Measurements from ENCODE around the gene ARL14.

Gene ARL14

GRCh38 chr3:160676547-160677303 lies at the start of gene ARL14:
Gene ARL14, plus strand, starts transcription at chr3:160677160. Its CDS starts 187 bp downstream, at chr3:160677347.
- DNase-seq = no peak

GRCh38 chr3:160629491-160629890 lies 47.5 kb upstream of the ARL14 start:
- DNase-seq = no peak

- DNase-seq = no peak
Measured at GRCh38 chr3:160633361-160634083, 43.4 kb upstream of the ARL14 start.

- no peak for DNase-seq
Measured at GRCh38 chr3:160635213-160635612, 41.7 kb upstream of the ARL14 start.

GRCh38 chr3:160637086-160637485 lies 39.9 kb upstream of the ARL14 start:
- no peak for DNase-seq

GRCh38 chr3:160638184-160638583 lies 38.8 kb upstream of the ARL14 start:
- DNase-seq = no peak

GRCh38 chr3:160641665-160642309 lies 35.2 kb upstream of the ARL14 start:
- DNase-seq = no peak

- DNase-seq = no peak
Measured at GRCh38 chr3:160643994-160644393, 33.0 kb upstream of the ARL14 start.

GRCh38 chr3:160644491-160644890 lies 32.5 kb upstream of the ARL14 start:
- no peak for DNase-seq

GRCh38 chr3:160648701-160649100 lies 28.3 kb upstream of the ARL14 start:
- no peak for DNase-seq

GRCh38 chr3:160649596-160649995 lies 27.4 kb upstream of the ARL14 start:
- DNase-seq = no peak

- no peak for DNase-seq
Measured at GRCh38 chr3:160653512-160653911, 23.4 kb upstream of the ARL14 start.

- no peak for DNase-seq
Measured at GRCh38 chr3:160660902-160661301, 16.1 kb upstream of the ARL14 start.

GRCh38 chr3:160661660-160662059 lies 15.3 kb upstream of the ARL14 start:
- DNase-seq = no peak

GRCh38 chr3:160665231-160665630 lies 11.7 kb upstream of the ARL14 start:
- DNase-seq = no peak

- no peak for DNase-seq
Measured at GRCh38 chr3:160665784-160666526, 11.0 kb upstream of the ARL14 start.

- no peak for DNase-seq
Measured at GRCh38 chr3:160667452-160667851, 9.5 kb upstream of the ARL14 start.

GRCh38 chr3:160668454-160668853 lies 8.5 kb upstream of the ARL14 start:
- DNase-seq = no peak

GRCh38 chr3:160671231-160671630 lies 5.7 kb upstream of the ARL14 start:
- no peak for DNase-seq

GRCh38 chr3:160671995-160672394 lies 5.0 kb upstream of the ARL14 start:
- DNase-seq = no peak

- no peak for DNase-seq
Measured at GRCh38 chr3:160673188-160673587, 3.8 kb upstream of the ARL14 start.

- DNase-seq = no peak
Measured at GRCh38 chr3:160675566-160676124, 1.3 kb upstream of the ARL14 start.

GRCh38 chr3:160677459-160677881 lies 510 bp downstream of the ARL14 start:
- no peak for DNase-seq

Measured in CD4-positive, alpha-beta T cell treated with Interleukin-15 for 1 hour (primary cell).